Brain microvascular endothelial cell (primary cell): ENCODE measurements around the gene CREBRF.

Experiments
- DNase-seq: peaks from one replicate; pipeline ENCODE4 v3.0.0-alpha.2; 2020
- H3K27ac ChIP-seq: fragments of 250-450 bp; sonication (Bioruptor Pico); 2 replicates; pipeline ENCODE4 v1.5.1; 2020; ENCODE audit warnings: mild to moderate bottlenecking, moderate library complexity
- H3K27me3 ChIP-seq: fragments of 250-450 bp; sonication (Bioruptor Pico); replicated peaks from 2 replicates; pipeline ENCODE4 v1.5.1; 2020; ENCODE audit warnings: mild to moderate bottlenecking
- H3K36me3 ChIP-seq: fragments of 250-450 bp; sonication (Bioruptor Pico); replicated peaks from 2 replicates; pipeline ENCODE4 v1.5.1; 2020; ENCODE audit warnings: mild to moderate bottlenecking
- H3K4me3 ChIP-seq: 2 replicates; pipeline ENCODE4 v1.5.1; 2011; ENCODE audit warnings: low read depth, mild to moderate bottlenecking, control low read depth, low read length, moderate library complexity
- in situ Hi-C: cut with HindIII; loops from 2 replicates; pipeline ENCODE4 v1.10.0; 2017; ENCODE audit warnings: low sequenced_read_pairs, low pct_ligation_motif_present
- TF ChIP-seq, protein P1 (sequence below): IDR thresholded peaks from 2 replicates; pipeline ENCODE4 v1.5.1; 2011; ENCODE audit warnings: low read depth, mild to moderate bottlenecking, moderate library complexity, low read length, control low read depth, inconsistent platforms; ENCODE audit errors: missing control alignments

CREBRF gene

GRCh38 chr5:173055983-173056782 lies at the start of gene CREBRF:
TSS of gene CREBRF (plus strand) at chr5:173056352. CDS start at chr5:173080776, 24,424 bp downstream.
- in situ Hi-C loops, result no loop called here
- peak within 1 kb of the TSS; percentile 78 for H3K4me3 ChIP-seq
- TF ChIP-seq, protein P1, sequence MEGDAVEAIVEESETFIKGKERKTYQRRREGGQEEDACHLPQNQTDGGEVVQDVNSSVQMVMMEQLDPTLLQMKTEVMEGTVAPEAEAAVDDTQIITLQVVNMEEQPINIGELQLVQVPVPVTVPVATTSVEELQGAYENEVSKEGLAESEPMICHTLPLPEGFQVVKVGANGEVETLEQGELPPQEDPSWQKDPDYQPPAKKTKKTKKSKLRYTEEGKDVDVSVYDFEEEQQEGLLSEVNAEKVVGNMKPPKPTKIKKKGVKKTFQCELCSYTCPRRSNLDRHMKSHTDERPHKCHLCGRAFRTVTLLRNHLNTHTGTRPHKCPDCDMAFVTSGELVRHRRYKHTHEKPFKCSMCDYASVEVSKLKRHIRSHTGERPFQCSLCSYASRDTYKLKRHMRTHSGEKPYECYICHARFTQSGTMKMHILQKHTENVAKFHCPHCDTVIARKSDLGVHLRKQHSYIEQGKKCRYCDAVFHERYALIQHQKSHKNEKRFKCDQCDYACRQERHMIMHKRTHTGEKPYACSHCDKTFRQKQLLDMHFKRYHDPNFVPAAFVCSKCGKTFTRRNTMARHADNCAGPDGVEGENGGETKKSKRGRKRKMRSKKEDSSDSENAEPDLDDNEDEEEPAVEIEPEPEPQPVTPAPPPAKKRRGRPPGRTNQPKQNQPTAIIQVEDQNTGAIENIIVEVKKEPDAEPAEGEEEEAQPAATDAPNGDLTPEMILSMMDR, result no peak
- H3K36me3 ChIP-seq, result no peaks in the 10 kb centered on the region
- DNase-seq, result peak; percentile 91
- H3K27me3 ChIP-seq, result no peaks in the 10 kb centered on the region
- peak within 1 kb of the TSS; percentile 87 for H3K27ac ChIP-seq

GRCh38 chr5:173010021-173010420 lies 46.1 kb upstream of the CREBRF start:
- Histone ChIP-seq H3K36me3 (no peaks in the 10 kb centered on the region), H3K27me3 (no peaks in the 10 kb centered on the region), H3K4me3 (no peak overlapping the region), H3K27ac (no peak overlapping the region)
- DNase-seq, result peak; percentile 24
- in situ Hi-C loops, result no loop called here
- TF ChIP-seq, protein P1, result no peak

DNA sequence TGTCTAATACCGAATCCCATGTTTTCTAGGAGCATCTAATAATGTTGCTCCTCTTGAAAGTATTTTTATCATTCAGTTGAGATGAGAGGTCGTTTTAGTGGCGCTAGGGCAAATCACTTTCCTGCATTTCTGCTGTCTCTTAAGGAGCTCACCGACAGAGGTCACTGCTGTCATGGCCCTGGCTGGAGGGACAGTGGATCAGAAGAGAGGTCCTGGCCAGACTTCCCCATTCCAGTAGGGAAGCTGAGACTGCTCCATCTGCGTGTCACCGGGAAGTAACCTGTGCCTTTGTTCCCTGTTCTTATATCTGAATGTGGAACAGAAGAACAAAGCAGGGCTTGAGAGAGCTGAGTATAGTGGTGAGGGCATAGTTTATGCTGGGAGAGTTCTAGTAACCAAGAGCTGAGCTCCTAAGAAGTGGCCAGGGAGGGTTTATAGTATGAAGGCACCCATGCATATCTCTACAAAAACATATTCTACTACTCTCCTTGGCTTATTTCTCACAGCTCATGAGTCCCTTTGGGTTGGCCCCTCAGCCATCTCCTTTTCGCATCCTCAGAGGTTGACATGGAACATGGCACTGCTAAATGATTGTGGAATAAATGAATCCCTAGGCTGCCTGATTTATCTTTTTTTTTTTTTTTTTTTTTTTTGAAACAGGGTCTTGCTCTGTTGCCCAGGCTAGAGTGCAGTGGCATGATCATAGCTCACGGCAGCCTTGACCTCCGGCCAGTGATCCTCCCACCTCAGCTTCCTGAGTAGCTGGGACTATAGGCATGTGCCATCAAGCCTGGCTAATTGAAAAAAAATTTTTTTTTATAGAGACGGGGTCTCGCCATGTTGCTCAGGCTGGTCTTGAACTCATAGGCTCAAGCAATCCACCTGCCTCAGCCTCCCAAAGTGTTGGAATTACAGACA lies 45.3 kb upstream of the CREBRF start:
- in situ Hi-C loops, result no loop called here
- no peak overlapping the region for H3K27ac ChIP-seq
- no peaks in the 10 kb centered on the region for H3K36me3 ChIP-seq
- H3K27me3 ChIP-seq, result no peaks in the 10 kb centered on the region
- no peak for DNase-seq
- TF ChIP-seq, protein P1, result peak; percentile 60
- H3K4me3 ChIP-seq, result no peak overlapping the region

DNA sequence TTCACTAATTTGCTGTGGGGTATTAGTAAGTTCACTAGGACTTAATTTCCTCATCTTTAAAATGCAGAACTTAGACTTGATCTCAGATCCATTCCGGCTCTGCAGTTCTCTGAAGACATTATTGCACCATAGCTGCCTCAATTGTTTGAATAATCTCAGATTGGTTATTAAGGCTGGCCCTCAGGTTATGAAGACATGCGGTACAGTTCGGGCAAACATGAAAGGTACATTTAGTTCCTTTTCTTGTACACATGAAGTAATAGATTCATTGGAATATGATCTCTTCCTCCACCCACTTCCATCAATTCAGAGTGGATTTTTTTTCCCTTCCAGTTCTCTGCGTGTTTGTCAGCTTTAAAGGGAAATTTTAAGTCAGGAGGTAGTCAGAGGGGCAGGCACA lies 44.6 kb upstream of the CREBRF start:
- no peaks in the 10 kb centered on the region for H3K27me3 ChIP-seq
- TF ChIP-seq, protein P1, result no peak
- in situ Hi-C loops, result no loop called here
- H3K4me3 ChIP-seq, result no peak overlapping the region
- no peak for DNase-seq
- no peaks in the 10 kb centered on the region for H3K36me3 ChIP-seq
- H3K27ac ChIP-seq, result no peak overlapping the region

DNA sequence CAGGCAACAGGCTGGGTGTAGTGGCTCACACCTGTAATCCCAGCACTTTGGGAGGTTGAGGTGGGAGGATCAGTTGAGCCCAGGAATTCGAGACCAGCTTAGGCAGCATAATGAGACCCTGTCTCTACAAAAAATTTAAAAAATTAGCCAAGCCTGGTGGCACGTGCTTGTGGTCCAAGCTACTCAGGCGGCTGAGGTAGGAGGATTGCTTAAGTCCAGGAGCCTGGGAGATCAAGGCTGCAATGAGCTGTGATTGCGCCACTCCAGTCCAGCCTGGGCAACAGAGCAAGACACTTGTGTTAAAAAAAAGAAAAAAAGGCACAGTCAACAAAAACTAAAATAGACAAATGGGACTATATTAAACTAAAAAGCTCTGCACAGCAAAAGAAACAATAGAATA lies 43.3 kb upstream of the CREBRF start:
- no peak for DNase-seq
- Histone ChIP-seq H3K4me3 (no peak overlapping the region), H3K27me3 (no peaks in the 10 kb centered on the region), H3K36me3 (no peaks in the 10 kb centered on the region), H3K27ac (no peak overlapping the region)
- in situ Hi-C loops, result no loop called here
- TF ChIP-seq, protein P1, result no peak
